HEK293T (cell line): ENCODE measurements around the gene BMPR1B.

Source experiments
- CTCF ChIA-PET: fragments of 350-600 bp; formaldehyde crosslinking; extraction: SDS; loops from one replicate; lab custom pipeline; 2021; ENCODE audit warnings: antibody characterized with exemption, inconsistent platforms; lab: Yijun Ruan, JAX
- POLR2A ChIA-PET: fragments of 350-600 bp; formaldehyde crosslinking; extraction: SDS; loops from one replicate; lab custom pipeline; 2020; ENCODE audit warnings: antibody characterized with exemption, inconsistent platforms; lab: Yijun Ruan, JAX
- DNase-seq: peaks from one replicate; pipeline ENCODE4 v3.0.0; 2012; ENCODE audit warnings: mixed read lengths; ENCODE audit errors: extremely low spot score
- ARNT ChIP-seq: fragments of 450-650 bp; IDR thresholded peaks from 2 replicates; pipeline ENCODE4 v1.6.1; 2017; ENCODE audit warnings: mild to moderate bottlenecking
- BHLHE40 ChIP-seq: fragments of 450-650 bp; IDR thresholded peaks from 2 replicates; pipeline ENCODE4 v1.6.1; 2016; ENCODE audit warnings: mild to moderate bottlenecking, moderate library complexity, borderline replicate concordance
- CTBP1 ChIP-seq: fragments of 450-650 bp; IDR thresholded peaks from 2 replicates; pipeline ENCODE4 v1.6.1; 2016; ENCODE audit warnings: borderline replicate concordance
- ELF4 ChIP-seq: fragments of 450-650 bp; IDR thresholded peaks from 2 replicates; pipeline ENCODE4 v1.6.1; 2017; ENCODE audit warnings: antibody characterized with exemption
- FOXA1 ChIP-seq: fragments of 450-650 bp; IDR thresholded peaks from 2 replicates; pipeline ENCODE4 v1.6.1; 2016; ENCODE audit warnings: mild to moderate bottlenecking
- FOXK2 ChIP-seq: fragments of 450-650 bp; IDR thresholded peaks from 2 replicates; pipeline ENCODE4 v1.6.1; 2016; ENCODE audit warnings: mild to moderate bottlenecking
- FOXM1 ChIP-seq: fragments of 450-650 bp; IDR thresholded peaks from 2 replicates; pipeline ENCODE4 v1.6.1; 2017; ENCODE audit warnings: mild to moderate bottlenecking, borderline replicate concordance
- HDGF ChIP-seq: fragments of 450-650 bp; IDR thresholded peaks from 2 replicates; pipeline ENCODE4 v1.6.1; 2017; ENCODE audit warnings: antibody characterized with exemption, borderline replicate concordance
- L3MBTL2 ChIP-seq: fragments of 450-650 bp; conservative IDR thresholded peaks from 2 replicates; pipeline ENCODE4 v1.6.1; 2016; ENCODE audit warnings: mild to moderate bottlenecking
- LEF1 ChIP-seq: fragments of 450-650 bp; IDR thresholded peaks from 2 replicates; pipeline ENCODE4 v1.6.1; 2017; ENCODE audit warnings: mild to moderate bottlenecking, borderline replicate concordance
- NFRKB ChIP-seq: fragments of 450-650 bp; IDR thresholded peaks from 2 replicates; pipeline ENCODE4 v1.6.1; 2016; ENCODE audit warnings: mild to moderate bottlenecking, moderate library complexity
- SP1 ChIP-seq: fragments of 450-650 bp; IDR thresholded peaks from 2 replicates; pipeline ENCODE4 v1.6.1; 2017
- SUZ12 ChIP-seq: fragments of 450-650 bp; IDR thresholded peaks from 2 replicates; pipeline ENCODE4 v1.6.1; 2016; ENCODE audit warnings: mild to moderate bottlenecking
- TARDBP ChIP-seq: fragments of 450-650 bp; IDR thresholded peaks from 2 replicates; pipeline ENCODE4 v1.6.1; 2016
- ZNF384 ChIP-seq: fragments of 450-650 bp; IDR thresholded peaks from 2 replicates; pipeline ENCODE4 v1.6.1; 2016
- TF ChIP-seq, protein P1 (sequence below): fragments of 450-650 bp; IDR thresholded peaks from 2 replicates; pipeline ENCODE4 v1.6.1; 2016

Gene BMPR1B

DNA sequence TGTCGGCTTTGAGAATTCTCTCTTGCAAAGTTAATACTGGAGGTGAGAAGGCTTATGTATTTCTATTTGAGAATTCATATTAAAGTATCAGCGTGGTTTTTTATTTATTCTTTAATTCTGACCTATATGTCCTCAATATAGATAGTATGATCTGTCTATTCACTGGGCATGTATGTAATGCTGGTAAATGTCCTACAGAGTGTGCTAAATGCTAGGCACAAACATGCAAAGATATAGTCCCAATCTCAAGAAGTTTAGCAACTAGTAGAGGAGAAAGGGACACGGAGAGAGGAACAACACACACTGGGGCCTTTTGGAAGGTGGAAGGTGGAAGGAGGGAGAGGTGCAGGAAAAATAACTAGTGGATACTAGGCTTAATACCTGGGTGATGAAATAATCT lies 11.0 kb upstream of the BMPR1B start:
- no peak for DNase-seq
- TF ChIP-seq BHLHE40 (no peak), ZNF384 (no peak), TARDBP (no peak), SP1 (no peak), SUZ12 (no peak), CTBP1 (no peak), NFRKB (no peak), L3MBTL2 (no peak), FOXM1 (no peak), ARNT (no peak), HDGF (no peak), LEF1 (no peak), FOXA1 (no peak), ELF4 (no peak)
- TF ChIP-seq, protein P1, sequence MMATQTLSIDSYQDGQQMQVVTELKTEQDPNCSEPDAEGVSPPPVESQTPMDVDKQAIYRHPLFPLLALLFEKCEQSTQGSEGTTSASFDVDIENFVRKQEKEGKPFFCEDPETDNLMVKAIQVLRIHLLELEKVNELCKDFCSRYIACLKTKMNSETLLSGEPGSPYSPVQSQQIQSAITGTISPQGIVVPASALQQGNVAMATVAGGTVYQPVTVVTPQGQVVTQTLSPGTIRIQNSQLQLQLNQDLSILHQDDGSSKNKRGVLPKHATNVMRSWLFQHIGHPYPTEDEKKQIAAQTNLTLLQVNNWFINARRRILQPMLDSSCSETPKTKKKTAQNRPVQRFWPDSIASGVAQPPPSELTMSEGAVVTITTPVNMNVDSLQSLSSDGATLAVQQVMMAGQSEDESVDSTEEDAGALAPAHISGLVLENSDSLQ, result no peak
- ChIA-PET CTCF (interaction anchor here (0.7 kb wide), 1 partner anchor 39 kb away, joined by 3 read pairs; no protein-coding TSS in a partner anchor), POLR2A (interaction anchor here (0.8 kb wide), 1 partner anchor 17 kb away, joined by 4 read pairs; no protein-coding TSS in a partner anchor)

DNA sequence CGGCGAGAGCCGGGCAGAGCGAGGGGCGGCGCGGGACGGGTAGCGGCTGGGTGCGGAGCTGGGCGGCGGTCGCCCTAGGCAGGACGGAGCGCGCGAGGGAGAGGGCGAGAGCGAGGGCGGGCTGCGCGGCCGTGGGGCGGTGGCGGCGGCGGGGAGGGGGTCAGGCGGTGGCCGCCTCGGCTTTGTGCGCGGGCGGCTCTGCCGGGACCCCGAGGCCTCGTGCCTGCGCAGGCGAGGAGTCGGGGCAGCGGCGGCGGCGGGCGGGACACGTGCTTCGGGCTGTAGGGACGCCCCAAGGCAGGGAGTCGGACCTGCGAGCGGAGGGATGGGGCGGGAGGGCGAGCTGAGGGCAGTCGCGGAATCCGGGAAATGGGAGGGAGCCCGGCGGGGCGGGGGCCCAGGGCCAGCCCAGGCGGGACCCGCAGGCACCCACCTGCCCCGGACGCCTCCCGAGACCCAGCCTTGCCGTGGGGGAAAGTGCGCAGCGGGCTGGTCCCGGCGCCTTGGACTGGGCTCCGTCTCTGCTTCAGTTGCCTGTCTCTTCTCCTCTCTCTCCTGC lies 465 bp downstream of the BMPR1B start:
- DNase-seq, result peak; percentile 51
- POLR2A ChIA-PET, result interaction anchor here (0.8 kb wide), 1 partner anchor 294 kb away, joined by 3 read pairs; no protein-coding TSS in a partner anchor
- CTCF ChIA-PET, result no interaction called here
- no peak for TF ChIP-seq BHLHE40
- peak; percentile 77 for TF ChIP-seq L3MBTL2

DNA sequence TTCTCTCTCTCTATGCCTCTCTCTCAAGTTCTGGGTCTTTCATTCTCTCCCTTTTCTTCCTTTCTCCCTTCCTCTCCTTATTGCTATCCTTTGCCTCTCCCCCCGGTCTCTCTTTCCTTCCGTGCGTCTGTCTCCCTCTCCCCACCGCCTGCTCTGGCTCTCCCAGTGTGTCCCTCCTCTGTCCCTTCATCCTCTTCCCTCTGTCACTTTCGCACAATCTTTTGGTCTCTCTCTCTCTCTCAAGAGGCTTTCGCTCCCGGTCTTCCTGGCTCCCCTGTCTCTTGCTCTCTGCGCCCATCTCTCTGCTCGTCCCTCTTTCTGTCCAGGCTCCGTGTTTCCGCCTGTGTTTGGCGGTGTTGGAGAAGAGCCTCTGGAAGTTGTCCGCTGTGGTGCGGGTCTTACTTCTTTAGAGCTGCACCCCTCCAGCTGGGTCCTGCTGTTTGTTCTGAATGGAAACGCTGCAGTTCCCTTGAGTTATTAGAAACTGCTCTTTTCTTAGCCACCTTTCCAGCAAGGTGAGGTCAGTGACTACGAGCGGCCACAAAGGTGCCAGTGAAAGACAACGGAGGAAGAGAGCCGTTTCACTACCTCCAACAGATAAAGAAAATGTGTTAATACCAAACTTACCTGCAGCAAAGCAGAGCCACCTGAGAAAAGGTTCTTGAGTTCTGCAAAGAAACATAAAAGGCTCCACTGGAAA lies 1.1 kb downstream of the BMPR1B start:
- TF ChIP-seq ZNF384, result no peak
- 0 out of 2 replicates have a peak, but pooled peaks have one; percentile 17 for TF ChIP-seq L3MBTL2
- DNase-seq, result peak; percentile 21
- CTCF ChIA-PET, result interaction anchor here (1.2 kb wide), 1 partner anchor 336 kb away, joined by 3 read pairs; no protein-coding TSS in a partner anchor
- POLR2A ChIA-PET, result no interaction called here

GRCh38 chr4:94759767-94760211 lies 2.0 kb downstream of the BMPR1B start:
- DNase-seq, result no peak
- no peak for TF ChIP-seq SP1
- no peak for TF ChIP-seq ARNT
- CTCF ChIA-PET, result interaction anchor here (1.2 kb wide), 1 partner anchor 335 kb away, joined by 3 read pairs; no protein-coding TSS in a partner anchor
- POLR2A ChIA-PET, result no interaction called here

DNA sequence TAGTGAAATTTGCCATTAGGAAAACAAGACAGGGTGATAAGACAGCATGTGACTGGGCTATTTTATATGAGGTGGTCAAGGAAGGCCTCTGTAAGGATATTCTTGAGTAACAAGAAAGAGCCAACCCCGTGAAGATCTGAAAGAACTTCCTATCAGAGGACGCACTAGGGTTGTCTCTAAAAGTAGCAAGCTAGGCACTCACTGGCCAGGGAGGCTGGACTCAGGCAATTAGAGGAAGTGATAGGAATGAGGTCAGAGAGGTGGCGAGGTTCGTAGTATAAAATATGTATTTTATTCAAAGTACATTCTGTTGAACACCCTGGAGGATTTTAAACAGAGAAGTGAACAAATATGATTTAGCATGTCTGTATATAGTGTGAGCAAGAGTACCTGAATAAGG lies 4.6 kb downstream of the BMPR1B start:
- POLR2A ChIA-PET, result no interaction called here
- no peak for DNase-seq
- no peak for TF ChIP-seq TARDBP
- TF ChIP-seq HDGF, result no peak
- no peak for TF ChIP-seq ARNT
- TF ChIP-seq NFRKB, result no peak
- no peak for TF ChIP-seq FOXM1
- TF ChIP-seq ZNF384, result no peak
- TF ChIP-seq SP1, result no peak
- no peak for TF ChIP-seq BHLHE40
- TF ChIP-seq, protein P1, result no peak
- TF ChIP-seq CTBP1, result no peak
- no peak for TF ChIP-seq ELF4
- no peak for TF ChIP-seq LEF1
- TF ChIP-seq SUZ12, result no peak
- TF ChIP-seq FOXK2, result no peak
- TF ChIP-seq FOXA1, result no peak
- no peak for TF ChIP-seq L3MBTL2
- CTCF ChIA-PET, result interaction anchor here (0.6 kb wide), 1 partner anchor 16 kb away, joined by 5 read pairs; no protein-coding TSS in a partner anchor

DNA sequence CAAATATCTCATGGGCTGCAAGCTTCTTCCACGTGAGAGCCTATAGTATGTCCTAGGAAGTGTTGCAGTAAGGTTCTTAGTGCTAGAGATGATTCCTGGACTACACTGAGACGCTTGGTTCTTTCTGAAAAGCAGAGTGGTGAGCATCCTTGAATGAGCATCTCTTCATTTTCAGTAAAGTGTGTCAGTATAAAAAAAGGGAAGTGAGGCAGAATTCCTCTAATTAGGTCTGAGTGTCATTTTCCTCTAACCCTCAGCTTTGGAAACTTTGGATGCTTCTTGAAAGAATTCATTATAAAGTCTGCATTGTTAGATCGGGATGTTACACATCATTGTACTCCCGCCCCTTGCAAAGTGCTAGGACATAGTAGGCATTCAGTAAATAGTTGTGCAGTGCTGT lies 5.2 kb downstream of the BMPR1B start:
- CTCF ChIA-PET, result no interaction called here
- TF ChIP-seq FOXM1, result no peak
- TF ChIP-seq TARDBP, result no peak
- no peak for TF ChIP-seq SP1
- no peak for TF ChIP-seq SUZ12
- TF ChIP-seq L3MBTL2, result no peak
- no peak for TF ChIP-seq CTBP1
- no peak for TF ChIP-seq ARNT
- no peak for TF ChIP-seq LEF1
- TF ChIP-seq ELF4, result no peak
- no peak for DNase-seq
- POLR2A ChIA-PET, result no interaction called here

DNA sequence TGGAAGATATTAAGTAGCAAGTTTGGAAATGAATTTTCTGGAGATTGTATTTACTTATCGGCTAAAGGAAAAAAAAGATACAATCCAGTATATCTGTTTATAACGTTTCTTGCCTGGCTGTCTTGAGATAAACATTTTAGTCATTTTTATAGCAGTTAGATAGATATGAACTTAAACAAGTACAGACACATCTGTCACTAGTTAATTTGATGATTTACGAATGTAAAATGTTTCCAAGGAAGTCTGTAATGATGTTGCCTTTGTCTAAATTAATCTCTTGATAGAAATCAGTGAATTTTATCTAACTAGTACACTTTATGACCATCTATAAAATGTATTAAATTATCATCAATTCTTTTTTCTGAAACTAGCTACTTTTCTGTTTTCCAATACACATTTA lies 5.7 kb downstream of the BMPR1B start:
- no peak for TF ChIP-seq HDGF
- TF ChIP-seq CTBP1, result no peak
- no peak for TF ChIP-seq LEF1
- no peak for TF ChIP-seq FOXM1
- no peak for TF ChIP-seq FOXA1
- TF ChIP-seq, protein P1, result peak; percentile 72
- no peak for TF ChIP-seq L3MBTL2
- TF ChIP-seq BHLHE40, result no peak
- POLR2A ChIA-PET, result no interaction called here
- CTCF ChIA-PET, result no interaction called here
- DNase-seq, result no peak
